Stimulated activated CD4-positive, alpha-beta T cell treated with anti-CD3 and anti-CD28 coated beads, TNF-alpha, amount 100 ng/mL, for 24 hours (primary cell): ENCODE measurements around the gene HSPA12B.

Experiments used
- DNase-seq, 3 experiments: peaks; one replicate each; pipeline ENCODE4 v3.0.0-alpha.2; 2020; ENCODE audit warnings: low read depth in 3 of 3

HSPA12B gene, protein sequence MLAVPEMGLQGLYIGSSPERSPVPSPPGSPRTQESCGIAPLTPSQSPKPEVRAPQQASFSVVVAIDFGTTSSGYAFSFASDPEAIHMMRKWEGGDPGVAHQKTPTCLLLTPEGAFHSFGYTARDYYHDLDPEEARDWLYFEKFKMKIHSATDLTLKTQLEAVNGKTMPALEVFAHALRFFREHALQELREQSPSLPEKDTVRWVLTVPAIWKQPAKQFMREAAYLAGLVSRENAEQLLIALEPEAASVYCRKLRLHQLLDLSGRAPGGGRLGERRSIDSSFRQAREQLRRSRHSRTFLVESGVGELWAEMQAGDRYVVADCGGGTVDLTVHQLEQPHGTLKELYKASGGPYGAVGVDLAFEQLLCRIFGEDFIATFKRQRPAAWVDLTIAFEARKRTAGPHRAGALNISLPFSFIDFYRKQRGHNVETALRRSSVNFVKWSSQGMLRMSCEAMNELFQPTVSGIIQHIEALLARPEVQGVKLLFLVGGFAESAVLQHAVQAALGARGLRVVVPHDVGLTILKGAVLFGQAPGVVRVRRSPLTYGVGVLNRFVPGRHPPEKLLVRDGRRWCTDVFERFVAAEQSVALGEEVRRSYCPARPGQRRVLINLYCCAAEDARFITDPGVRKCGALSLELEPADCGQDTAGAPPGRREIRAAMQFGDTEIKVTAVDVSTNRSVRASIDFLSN

GRCh38 chr20:3732327-3733118 lies at the start of gene HSPA12B:
HSPA12B (plus strand) TSS chr20:3732685; CDS start chr20:3738675, 5,990 bp downstream.
- no peak for DNase-seq

DNA sequence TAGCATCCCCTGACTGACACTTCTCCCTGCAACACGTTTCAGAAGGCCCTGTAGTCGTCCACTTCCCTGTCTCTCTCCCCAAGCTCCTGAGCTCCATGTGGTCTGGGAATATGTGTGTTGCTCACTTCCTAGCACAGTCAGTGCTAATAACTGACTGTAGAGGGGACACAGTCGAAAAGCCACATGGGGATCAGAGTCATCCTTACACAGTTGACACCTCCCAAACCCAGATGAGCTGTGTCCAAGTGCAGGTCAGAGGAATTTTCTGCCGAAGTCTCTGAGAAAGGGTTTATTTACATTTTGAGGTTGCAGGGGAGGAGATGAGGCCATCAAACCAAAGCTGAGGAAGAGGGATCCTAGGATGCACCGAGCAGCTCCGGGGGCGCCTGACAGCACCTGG lies 47.1 kb upstream of the HSPA12B start:
- no peak for DNase-seq

GRCh38 chr20:3686421-3686820 lies 46.1 kb upstream of the HSPA12B start:
- DNase-seq = no peak

DNA sequence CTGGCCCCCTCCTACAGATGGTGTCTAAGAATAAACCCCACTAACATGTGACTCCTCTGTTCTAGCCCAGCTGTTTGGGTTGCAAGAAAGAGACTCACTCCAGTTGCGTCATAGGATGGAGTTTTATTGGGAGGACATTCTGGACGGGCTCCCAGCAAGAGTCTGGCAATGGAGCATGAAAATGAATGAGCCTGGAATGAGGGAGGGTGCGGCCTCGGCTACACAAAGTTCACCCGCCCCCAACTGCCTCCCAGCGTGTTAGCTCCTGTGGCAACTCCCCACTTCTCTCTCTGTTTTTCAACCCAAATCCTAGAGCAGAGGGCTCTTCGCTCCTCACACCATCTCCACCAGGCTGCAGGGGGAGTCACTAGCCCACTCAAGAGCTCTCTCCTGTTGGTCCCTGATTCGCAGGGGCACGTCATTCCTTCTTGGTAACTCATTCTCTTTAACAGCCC lies 45.6 kb upstream of the HSPA12B start:
- no peak for DNase-seq

- DNase-seq = no peak
Measured at GRCh38 chr20:3687655-3688054, 44.8 kb upstream of the HSPA12B start.

DNA sequence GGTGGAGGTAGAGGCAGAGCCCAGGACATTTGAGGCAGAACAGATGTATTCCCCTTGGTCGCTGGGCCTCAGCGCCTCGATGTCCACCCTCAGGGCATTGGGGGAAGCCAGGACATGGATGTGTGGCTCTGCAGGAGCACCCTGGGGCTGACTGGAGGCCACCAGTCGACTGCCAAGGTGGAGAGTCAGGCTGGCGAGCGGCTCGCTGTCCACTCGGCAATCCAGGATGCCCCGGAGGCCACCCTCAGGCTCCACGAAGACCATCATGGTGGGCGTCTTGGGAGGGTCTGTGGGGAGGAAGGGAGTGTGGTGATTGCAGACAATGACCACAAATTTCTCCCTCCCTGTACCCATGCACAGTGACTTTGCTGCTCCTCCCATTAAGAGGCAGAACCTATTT lies 42.5 kb upstream of the HSPA12B start:
- DNase-seq = no peak

DNA sequence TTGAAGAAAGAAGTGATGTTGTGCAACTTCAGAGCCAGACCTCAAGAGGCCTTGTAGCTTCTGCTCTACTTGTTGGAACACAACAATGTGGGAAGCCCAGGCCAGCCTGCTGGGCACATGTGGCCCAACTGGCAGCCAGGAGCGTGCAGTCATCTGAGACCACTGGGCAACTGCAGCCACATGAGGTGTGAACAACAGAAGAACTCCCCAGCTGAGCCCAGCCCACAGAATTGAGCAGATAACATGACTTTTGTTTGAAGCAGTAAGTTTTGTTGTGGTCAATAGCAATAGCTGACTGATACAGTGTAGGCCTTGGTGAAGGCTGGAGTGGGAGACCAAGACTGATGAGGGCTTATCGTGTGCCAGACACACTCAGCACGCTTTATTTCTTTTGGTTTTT lies 42.1 kb upstream of the HSPA12B start:
- DNase-seq = no peak

GRCh38 chr20:3691306-3691705 lies 41.2 kb upstream of the HSPA12B start:
- no peak for DNase-seq

- no peak for DNase-seq
Measured at GRCh38 chr20:3691897-3692296, 40.6 kb upstream of the HSPA12B start.

DNA sequence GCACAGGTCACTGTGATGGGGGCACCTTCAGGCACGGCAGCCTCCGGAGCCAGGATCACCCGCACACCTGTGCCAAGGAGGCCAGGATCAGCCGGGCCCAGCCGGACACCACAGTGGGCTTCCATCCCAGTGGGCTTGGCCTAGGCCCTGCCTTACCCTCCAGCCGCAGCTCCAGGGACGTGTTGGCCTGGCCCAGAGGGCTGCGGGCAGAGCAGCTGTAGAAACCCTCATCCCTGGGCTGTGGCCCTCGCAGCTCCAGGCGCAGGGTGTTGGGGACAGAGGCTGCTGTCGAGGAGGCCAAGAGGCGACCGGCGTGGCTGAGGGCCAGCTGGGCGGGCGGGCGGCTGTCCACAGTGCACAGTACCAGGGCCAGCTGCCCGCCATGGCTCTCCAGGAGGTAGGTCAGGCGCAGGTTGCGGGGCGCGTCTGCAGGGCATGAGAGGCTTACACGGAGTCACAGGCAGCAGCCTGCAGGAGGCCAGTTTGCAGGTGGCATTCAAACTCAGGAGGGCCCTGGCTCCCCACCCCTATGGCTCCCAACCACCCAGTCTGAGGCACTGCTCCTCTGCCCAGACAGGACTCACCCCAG lies 39.7 kb upstream of the HSPA12B start:
- no peak for DNase-seq

GRCh38 chr20:3693376-3693775 lies 39.1 kb upstream of the HSPA12B start:
- no peak for DNase-seq

- no peak for DNase-seq
Measured at GRCh38 chr20:3694864-3695263, 37.6 kb upstream of the HSPA12B start.

DNA sequence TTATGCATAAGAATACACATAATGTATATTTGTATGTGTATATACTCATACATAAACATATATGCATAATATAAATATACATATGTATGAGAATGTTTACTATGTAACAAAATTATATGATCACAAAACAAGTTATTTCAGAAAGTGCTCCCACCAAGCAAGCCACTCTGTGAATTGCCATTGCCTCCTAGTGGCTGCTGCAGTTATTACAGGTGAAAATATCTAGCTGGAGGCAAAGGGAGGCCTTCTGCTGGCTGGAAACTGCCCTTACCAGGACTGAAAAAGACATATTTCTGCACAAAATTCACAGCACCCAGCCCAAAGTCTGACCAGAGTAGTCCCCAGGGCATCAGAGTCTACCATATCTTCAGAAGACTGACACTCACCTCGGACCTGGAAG lies 36.3 kb upstream of the HSPA12B start:
- DNase-seq = no peak

- DNase-seq = no peak
Measured at GRCh38 chr20:3696745-3697587, 35.5 kb upstream of the HSPA12B start.

- DNase-seq = no peak
Measured at GRCh38 chr20:3697588-3698305, 34.7 kb upstream of the HSPA12B start.

DNA sequence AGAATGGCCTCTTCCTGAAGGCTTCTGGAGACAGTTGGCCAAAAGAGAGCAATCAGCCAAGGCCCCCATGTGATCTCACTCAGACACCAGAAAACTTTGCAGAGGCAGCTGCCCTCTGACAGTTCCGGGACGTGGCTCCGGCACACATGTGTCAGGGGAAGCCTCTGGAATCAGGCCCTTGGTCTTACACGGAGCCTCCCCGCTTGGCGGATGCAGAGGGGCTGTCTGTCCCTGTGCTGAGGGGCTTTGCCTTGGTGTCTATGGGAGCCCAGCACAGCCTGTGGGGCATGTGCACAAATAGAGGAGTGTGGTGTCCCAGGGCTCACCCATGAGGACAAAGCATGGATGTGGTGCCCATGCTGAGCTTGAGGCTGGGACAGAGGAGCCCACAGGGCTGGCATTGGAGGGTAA lies 33.9 kb upstream of the HSPA12B start:
- no peak for DNase-seq

GRCh38 chr20:3699037-3699436 lies 33.4 kb upstream of the HSPA12B start:
- DNase-seq = no peak

DNA sequence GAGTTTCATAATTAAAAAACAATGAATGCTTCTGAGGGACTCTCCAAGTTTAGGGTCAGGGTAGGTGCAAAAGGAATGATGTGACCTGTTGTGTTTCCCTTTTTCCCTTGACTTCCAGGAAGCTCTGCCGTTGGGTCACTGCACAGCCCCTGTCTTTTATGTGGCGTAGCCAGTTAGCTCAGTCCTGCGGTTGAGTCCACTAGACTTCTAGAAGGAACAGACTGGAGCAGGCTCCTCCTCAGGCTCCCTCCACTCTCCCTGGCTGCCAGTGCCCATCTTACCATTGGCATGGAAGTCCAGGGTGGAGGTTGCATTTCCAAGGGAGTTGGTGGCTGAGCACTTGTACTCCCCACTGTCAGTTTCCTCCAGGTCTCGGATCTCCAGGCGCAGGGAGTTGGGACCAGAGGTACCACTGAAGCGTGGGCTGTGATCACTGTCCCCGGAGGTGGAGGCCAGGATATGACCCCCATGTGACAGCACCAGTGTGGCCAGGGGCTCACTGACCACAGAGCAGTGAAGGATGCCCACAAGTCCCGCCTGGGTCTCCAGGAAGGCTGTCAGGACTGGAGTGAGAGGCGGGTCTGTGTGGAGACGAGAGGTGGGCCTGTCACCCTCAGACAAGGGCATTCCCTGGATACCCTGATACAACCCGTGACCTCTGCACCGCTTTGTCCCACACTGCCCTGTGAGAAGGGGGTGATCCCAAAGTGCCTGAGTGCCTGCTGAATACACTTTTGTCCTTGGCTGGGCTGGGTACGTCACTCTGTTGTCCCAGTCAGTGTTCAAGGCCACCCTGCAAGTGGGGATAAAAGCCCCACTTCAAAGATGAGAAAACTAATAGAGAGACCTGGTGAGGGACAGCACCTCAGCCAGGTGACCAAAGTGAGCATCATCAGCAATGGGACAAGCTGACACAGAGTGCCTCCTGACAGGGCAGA lies 31.2 kb upstream of the HSPA12B start:
- DNase-seq = no peak
